Nephron (organoid): ENCODE data around the gene SEMA3C.

ENCODE experiments used
- H3K27ac Mint-ChIP-seq, 3 experiments: 2 replicates each; pipeline ENCODE4 v1.8.0; 2020; ENCODE audit warnings: mixed read lengths in 3 of 3, mild to moderate bottlenecking in 2 of 3, moderate library complexity in 1 of 3
- H3K27me3 Mint-ChIP-seq: 2 replicates; pipeline ENCODE4 v1.8.0; 2021; ENCODE audit warnings: low read depth, mild to moderate bottlenecking, moderate library complexity, mixed read lengths
- H3K36me3 Mint-ChIP-seq: 2 replicates; pipeline ENCODE4 v1.8.0; 2020; ENCODE audit warnings: low read depth, mixed read lengths
- H3K4me1 Mint-ChIP-seq: 2 replicates; pipeline ENCODE4 v1.8.0; 2020; ENCODE audit warnings: mixed read lengths
- H3K4me3 Mint-ChIP-seq, 3 experiments: 2 replicates each; pipeline ENCODE4 v1.8.0; 2020; ENCODE audit warnings: mild to moderate bottlenecking in 3 of 3, mixed read lengths in 3 of 3, moderate library complexity in 2 of 3
- H3K9me3 Mint-ChIP-seq: 2 replicates; pipeline ENCODE4 v1.8.0; 2020; ENCODE audit warnings: mixed read lengths
- CTCF ChIP-seq, 3 experiments: fragments of 200-600 bp; sonication (generic); IDR thresholded peaks; one replicate each; pipeline ENCODE4 v1.5.0; 2021; ENCODE audit warnings: antibody characterized with exemption in 3 of 3; ENCODE audit not compliant: unreplicated experiment in 3 of 3

SEMA3C gene

GRCh38 chr7:80873140-80873539, 45.7 kb downstream of the SEMA3C start:
- peaks cover 8% of the 10 kb centered on the region for H3K36me3 Mint-ChIP-seq
- no peaks in the 10 kb centered on the region for H3K27me3 Mint-ChIP-seq
- no peak for TF ChIP-seq CTCF (IDR thresholded peaks at IDR 0.05; ENCODE audit: unreplicated experiment in 3 of 3)
- no peaks in the 10 kb centered on the region for H3K9me3 Mint-ChIP-seq
- H3K4me1 Mint-ChIP-seq: peaks cover 10% of the 10 kb centered on the region
- H3K27ac Mint-ChIP-seq: no peak overlapping the region
- H3K4me3 Mint-ChIP-seq: no peak overlapping the region

- H3K36me3 Mint-ChIP-seq: peaks cover 5% of the 10 kb centered on the region
- H3K4me3 Mint-ChIP-seq: no peak overlapping the region
Measured at GRCh38 chr7:80871228-80871627, 47.6 kb downstream of the SEMA3C start.

GRCh38 chr7:80870813-80871212, 48.0 kb downstream of the SEMA3C start:
- Mint-ChIP-seq H3K27ac (no peak overlapping the region), H3K9me3 (no peaks in the 10 kb centered on the region), H3K4me3 (no peak overlapping the region), H3K36me3 (peaks cover 5% of the 10 kb centered on the region), H3K4me1 (no peaks in the 10 kb centered on the region), H3K27me3 (no peaks in the 10 kb centered on the region)
- no peak for TF ChIP-seq CTCF (IDR thresholded peaks at IDR 0.05; ENCODE audit: unreplicated experiment in 3 of 3)

More at GRCh38 chr7:80871228-80871627, 47.6 kb downstream of the SEMA3C start:
- Mint-ChIP-seq H3K9me3 (no peaks in the 10 kb centered on the region), H3K27ac (no peak overlapping the region), H3K4me1 (no peaks in the 10 kb centered on the region), H3K27me3 (no peaks in the 10 kb centered on the region)
- no peak for TF ChIP-seq CTCF (IDR thresholded peaks at IDR 0.05; ENCODE audit: unreplicated experiment in 3 of 3)

GRCh38 chr7:80869821-80870751, 48.8 kb downstream of the SEMA3C start:
- no peak for TF ChIP-seq CTCF (IDR thresholded peaks at IDR 0.05; ENCODE audit: unreplicated experiment in 3 of 3)
- Mint-ChIP-seq H3K27me3 (no peaks in the 10 kb centered on the region), H3K4me1 (no peaks in the 10 kb centered on the region), H3K27ac (no peak overlapping the region), H3K9me3 (no peaks in the 10 kb centered on the region), H3K4me3 (no peak overlapping the region), H3K36me3 (no peaks in the 10 kb centered on the region)

- H3K4me1 Mint-ChIP-seq: no peaks in the 10 kb centered on the region
- TF ChIP-seq CTCF (IDR thresholded peaks at IDR 0.05; ENCODE audit: unreplicated experiment in 3 of 3): no peak
- no peak overlapping the region for H3K4me3 Mint-ChIP-seq
- H3K27me3 Mint-ChIP-seq: no peaks in the 10 kb centered on the region
- no peaks in the 10 kb centered on the region for H3K9me3 Mint-ChIP-seq
- H3K27ac Mint-ChIP-seq: no peak overlapping the region
- no peaks in the 10 kb centered on the region for H3K36me3 Mint-ChIP-seq
Measured at GRCh38 chr7:80869106-80869784, 49.6 kb downstream of the SEMA3C start.
